Measurements from ENCODE around the gene ACSL6. TPM values are rescaled to one million over a fixed set of nuclear protein-coding genes. Genes with fewer than 3 reads are reported as not detected.

The ACSL6 gene
- total and polyA plus RNA-seq, 2 donors (not counting 1 experiment from before 2014, with no cell fraction given): 0.02 to 0.33 TPM

DNA sequence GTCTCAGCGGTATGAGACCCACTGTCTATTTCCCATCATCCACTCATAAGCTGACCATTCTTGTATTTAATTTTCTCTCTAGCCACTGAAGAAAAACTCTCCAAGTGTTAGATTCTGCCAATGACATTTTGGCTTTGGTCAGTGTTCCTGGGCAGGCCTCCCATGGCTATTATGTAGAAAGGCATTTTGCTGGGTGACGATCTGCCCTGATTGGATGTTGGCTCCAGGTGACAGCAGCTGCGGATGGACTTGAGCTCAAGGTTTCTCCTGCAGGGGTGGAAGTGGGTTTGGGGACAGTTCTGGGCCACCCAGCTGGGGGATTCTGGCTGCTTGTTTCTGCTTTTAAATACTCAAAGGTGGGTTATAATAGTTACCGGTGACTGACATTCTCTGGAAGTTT lies 31.6 kb downstream of the ACSL6 start:
- Histone ChIP-seq H3K27ac (ENCODE audit: insufficient read depth, low read length) (no peak overlapping the region), H3K36me3 (ENCODE audit: control insufficient read depth, insufficient read depth, low read length) (no peaks in the 10 kb centered on the region), H2AFZ (ENCODE audit: low read length) (no peak overlapping the region), H3K4me2 (ENCODE audit: extremely low read depth, insufficient read depth, low read length) (no peak overlapping the region), H3K4me1 (ENCODE audit: control insufficient read depth, extremely low read depth, insufficient read depth, low read length) (no peaks in the 10 kb centered on the region), H4K20me1 (ENCODE audit: control insufficient read depth, extremely low read depth, insufficient read depth, low read length) (no peaks in the 10 kb centered on the region), H3K4me3 (replicated peaks in 1 of 4; ENCODE audit: control extremely low read depth in 1 of 4, insufficient read depth in 1 of 4, low read depth in 3 of 4, low read length in 4 of 4) (no peak overlapping the region), H3K9ac (ENCODE audit: insufficient read depth, low read length) (no peak overlapping the region), H3K9me3 (ENCODE audit: control insufficient read depth, insufficient read depth, low read depth, low read length) (no peaks in the 10 kb centered on the region), H3K27me3 (ENCODE audit: control insufficient read depth, insufficient read depth, low read length) (no peaks in the 10 kb centered on the region), H3K79me2 (ENCODE audit: control insufficient read depth, insufficient read depth, low read length) (no peaks in the 10 kb centered on the region)
- no peak for DNase-seq (ENCODE audit: low read depth in 2 of 2)
- no peak for TF ChIP-seq EZH2 (IDR thresholded peaks at IDR 0.05; ENCODE audit: low read length, missing control alignments)
- no peak for TF ChIP-seq CTCF (conservative IDR thresholded peaks at IDR 0.05 in 1 of 2, IDR thresholded peaks at IDR 0.05 in 1 of 2; ENCODE audit: low read depth in 1 of 2, low read length in 2 of 2)

GRCh38 chr5:131977212-131977604 lies 34.2 kb downstream of the ACSL6 start:
- Histone ChIP-seq H3K9me3 (ENCODE audit: control insufficient read depth, insufficient read depth, low read depth, low read length) (no peaks in the 10 kb centered on the region), H3K79me2 (ENCODE audit: control insufficient read depth, insufficient read depth, low read length) (no peaks in the 10 kb centered on the region), H3K36me3 (ENCODE audit: control insufficient read depth, insufficient read depth, low read length) (no peaks in the 10 kb centered on the region), H3K4me1 (ENCODE audit: control insufficient read depth, extremely low read depth, insufficient read depth, low read length) (no peaks in the 10 kb centered on the region), H2AFZ (ENCODE audit: low read length) (no peak overlapping the region), H3K9ac (ENCODE audit: insufficient read depth, low read length) (no peak overlapping the region), H4K20me1 (ENCODE audit: control insufficient read depth, extremely low read depth, insufficient read depth, low read length) (no peaks in the 10 kb centered on the region), H3K4me3 (replicated peaks in 1 of 4; ENCODE audit: control extremely low read depth in 1 of 4, insufficient read depth in 1 of 4, low read depth in 3 of 4, low read length in 4 of 4) (no peak overlapping the region), H3K27me3 (ENCODE audit: control insufficient read depth, insufficient read depth, low read length) (no peaks in the 10 kb centered on the region), H3K27ac (ENCODE audit: insufficient read depth, low read length) (no peak overlapping the region), H3K4me2 (ENCODE audit: extremely low read depth, insufficient read depth, low read length) (no peak overlapping the region)
- no peak for DNase-seq (ENCODE audit: low read depth in 2 of 2)
- TF ChIP-seq EZH2 (IDR thresholded peaks at IDR 0.05; ENCODE audit: low read length, missing control alignments): no peak
- no peak for TF ChIP-seq CTCF (conservative IDR thresholded peaks at IDR 0.05 in 1 of 2, IDR thresholded peaks at IDR 0.05 in 1 of 2; ENCODE audit: low read depth in 1 of 2, low read length in 2 of 2)

DNA sequence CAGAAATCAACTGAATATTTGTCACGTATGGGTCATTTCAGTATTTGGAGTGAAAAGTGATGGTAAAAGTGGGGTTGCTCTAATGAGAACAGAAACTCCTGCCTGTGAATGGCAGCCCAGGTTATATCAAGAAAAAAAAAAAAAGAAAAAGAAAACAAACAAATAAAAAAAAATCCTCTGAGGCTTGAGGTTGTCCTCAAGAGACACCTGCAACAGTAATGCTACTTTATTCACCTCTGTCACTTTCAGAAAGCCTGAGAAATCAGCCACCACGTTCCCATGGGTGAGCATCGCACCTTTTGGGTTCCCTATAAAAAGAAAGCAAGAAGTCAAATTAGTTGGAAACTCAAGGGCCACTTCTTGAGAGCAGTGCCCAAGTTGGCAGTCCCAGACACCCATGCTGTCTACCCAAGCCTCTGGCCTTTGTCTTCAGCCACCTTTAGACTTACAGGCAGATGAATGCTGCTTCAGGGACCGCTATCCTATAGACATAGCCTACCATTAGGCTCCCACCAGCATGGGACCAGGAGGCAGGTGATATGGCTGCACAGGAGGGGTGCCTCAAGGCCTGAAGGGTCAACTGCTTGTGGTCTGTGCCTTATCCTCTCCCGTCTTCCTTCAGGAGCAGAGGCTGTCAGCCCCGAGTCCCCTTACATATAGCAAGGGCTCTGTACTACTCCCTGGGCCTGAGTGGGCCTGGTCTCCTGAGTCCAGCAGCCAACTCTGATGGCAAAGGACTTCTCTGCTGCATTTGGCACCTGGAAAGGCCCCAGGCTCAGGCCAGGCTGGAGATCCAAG lies 34.8 kb downstream of the ACSL6 start:
- Histone ChIP-seq H3K4me1 (ENCODE audit: control insufficient read depth, extremely low read depth, insufficient read depth, low read length) (no peaks in the 10 kb centered on the region), H2AFZ (ENCODE audit: low read length) (no peak overlapping the region), H3K9me3 (ENCODE audit: control insufficient read depth, insufficient read depth, low read depth, low read length) (no peaks in the 10 kb centered on the region), H3K4me2 (ENCODE audit: extremely low read depth, insufficient read depth, low read length) (no peak overlapping the region), H3K36me3 (ENCODE audit: control insufficient read depth, insufficient read depth, low read length) (no peaks in the 10 kb centered on the region), H3K9ac (ENCODE audit: insufficient read depth, low read length) (no peak overlapping the region), H3K27ac (ENCODE audit: insufficient read depth, low read length) (no peak overlapping the region), H3K79me2 (ENCODE audit: control insufficient read depth, insufficient read depth, low read length) (no peaks in the 10 kb centered on the region), H3K4me3 (replicated peaks in 1 of 4; ENCODE audit: control extremely low read depth in 1 of 4, insufficient read depth in 1 of 4, low read depth in 3 of 4, low read length in 4 of 4) (no peak overlapping the region), H4K20me1 (ENCODE audit: control insufficient read depth, extremely low read depth, insufficient read depth, low read length) (no peaks in the 10 kb centered on the region), H3K27me3 (ENCODE audit: control insufficient read depth, insufficient read depth, low read length) (no peaks in the 10 kb centered on the region)
- no peak for TF ChIP-seq CTCF (conservative IDR thresholded peaks at IDR 0.05 in 1 of 2, IDR thresholded peaks at IDR 0.05 in 1 of 2; ENCODE audit: low read depth in 1 of 2, low read length in 2 of 2)
- TF ChIP-seq EZH2 (IDR thresholded peaks at IDR 0.05; ENCODE audit: low read length, missing control alignments): no peak
- DNase-seq (ENCODE audit: low read depth in 2 of 2): no peak
